ENCODE data around the gene PIANP.
A peak's percentile ranks its signal among the peaks of the same experiment; 100 is the strongest.

PIANP gene

GRCh38 chr12:6688543-6688998 lies 12.0 kb downstream of the PIANP start:
- H3K4me1 Mint-ChIP-seq: peaks cover 52% of the 10 kb centered on the region
- peaks cover 29% of the 10 kb centered on the region for H3K36me3 Mint-ChIP-seq (ENCODE audit: insufficient read depth)
- peak in 1 of 2 donors; percentile 41 for DNase-seq (ENCODE audit: low spot score in 2 of 2)
- H3K9me3 Mint-ChIP-seq: no peaks in the 10 kb centered on the region
- ATAC-seq (replicated peaks; ENCODE audit: extremely low read depth, poor library complexity, severe bottlenecking): peak; percentile 18
- H3K27me3 Mint-ChIP-seq: no peaks in the 10 kb centered on the region
- peak overlapping the region; percentile 88 for H3K27ac Mint-ChIP-seq (ENCODE audit: low read depth)
- H3K4me3 Mint-ChIP-seq: peak overlapping the region; percentile 88

GRCh38 chr12:6685814-6686213 lies 14.8 kb downstream of the PIANP start:
- H3K4me3 Mint-ChIP-seq: no peak overlapping the region
- H3K27ac Mint-ChIP-seq (ENCODE audit: low read depth): no peak overlapping the region
- no peaks in the 10 kb centered on the region for H3K27me3 Mint-ChIP-seq
- ATAC-seq (replicated peaks; ENCODE audit: extremely low read depth, poor library complexity, severe bottlenecking) (no peak), DNase-seq (ENCODE audit: low spot score in 2 of 2) (no peak)
- H3K9me3 Mint-ChIP-seq: no peaks in the 10 kb centered on the region
- H3K4me1 Mint-ChIP-seq: peaks cover 56% of the 10 kb centered on the region
- H3K36me3 Mint-ChIP-seq (ENCODE audit: insufficient read depth): peaks cover 43% of the 10 kb centered on the region

GRCh38 chr12:6684609-6685008 lies 16.0 kb downstream of the PIANP start:
- Mint-ChIP-seq H3K36me3 (ENCODE audit: insufficient read depth) (peaks cover 42% of the 10 kb centered on the region), H3K27me3 (no peaks in the 10 kb centered on the region), H3K9me3 (no peaks in the 10 kb centered on the region), H3K27ac (ENCODE audit: low read depth) (peak overlapping the region; percentile 75), H3K4me3 (no peak overlapping the region), H3K4me1 (peaks cover 49% of the 10 kb centered on the region)
- no peak for ATAC-seq (replicated peaks; ENCODE audit: extremely low read depth, poor library complexity, severe bottlenecking)
- no peak for DNase-seq (ENCODE audit: low spot score in 2 of 2)

GRCh38 chr12:6676962-6677361 lies 23.7 kb downstream of the PIANP start:
- H3K36me3 Mint-ChIP-seq (ENCODE audit: insufficient read depth): peaks cover 68% of the 10 kb centered on the region
- peaks cover 6% of the 10 kb centered on the region for H3K4me1 Mint-ChIP-seq
- no peak overlapping the region for H3K27ac Mint-ChIP-seq (ENCODE audit: low read depth)
- H3K4me3 Mint-ChIP-seq: no peak overlapping the region
- no peaks in the 10 kb centered on the region for H3K9me3 Mint-ChIP-seq
- ATAC-seq (replicated peaks; ENCODE audit: extremely low read depth, poor library complexity, severe bottlenecking) (no peak), DNase-seq (ENCODE audit: low spot score in 2 of 2) (no peak)
- H3K27me3 Mint-ChIP-seq: no peaks in the 10 kb centered on the region

GRCh38 chr12:6672143-6672542 lies 28.5 kb downstream of the PIANP start:
- no peaks in the 10 kb centered on the region for H3K9me3 Mint-ChIP-seq
- DNase-seq (ENCODE audit: low spot score in 2 of 2) (no peak), ATAC-seq (replicated peaks; ENCODE audit: extremely low read depth, poor library complexity, severe bottlenecking) (no peak)
- H3K4me1 Mint-ChIP-seq: peaks cover 6% of the 10 kb centered on the region
- H3K27me3 Mint-ChIP-seq: no peaks in the 10 kb centered on the region
- H3K4me3 Mint-ChIP-seq: no peak overlapping the region
- H3K27ac Mint-ChIP-seq (ENCODE audit: low read depth): peak overlapping the region; percentile 59
- H3K36me3 Mint-ChIP-seq (ENCODE audit: insufficient read depth): peaks cover 78% of the 10 kb centered on the region

- peaks cover 55% of the 10 kb centered on the region for H3K36me3 Mint-ChIP-seq (ENCODE audit: insufficient read depth)
- DNase-seq (ENCODE audit: low spot score in 2 of 2) (no peak), ATAC-seq (replicated peaks; ENCODE audit: extremely low read depth, poor library complexity, severe bottlenecking) (no peak)
- H3K9me3 Mint-ChIP-seq: no peaks in the 10 kb centered on the region
- peaks cover 5% of the 10 kb centered on the region for H3K4me1 Mint-ChIP-seq
- H3K27ac Mint-ChIP-seq (ENCODE audit: low read depth): no peak overlapping the region
- no peak overlapping the region for H3K4me3 Mint-ChIP-seq
- no peaks in the 10 kb centered on the region for H3K27me3 Mint-ChIP-seq
These were observed 32.9 kb downstream of the PIANP start for GRCh38 chr12:6667559-6668210.

GRCh38 chr12:6666211-6666610 lies 34.4 kb downstream of the PIANP start:
- no peak overlapping the region for H3K4me3 Mint-ChIP-seq
- peaks cover 15% of the 10 kb centered on the region for H3K4me1 Mint-ChIP-seq
- H3K27ac Mint-ChIP-seq (ENCODE audit: low read depth): no peak overlapping the region
- ATAC-seq (replicated peaks; ENCODE audit: extremely low read depth, poor library complexity, severe bottlenecking): no peak
- H3K36me3 Mint-ChIP-seq (ENCODE audit: insufficient read depth): peaks cover 48% of the 10 kb centered on the region
- H3K9me3 Mint-ChIP-seq: no peaks in the 10 kb centered on the region
- no peak for DNase-seq (ENCODE audit: low spot score in 2 of 2)
- no peaks in the 10 kb centered on the region for H3K27me3 Mint-ChIP-seq

- no peak overlapping the region for H3K27ac Mint-ChIP-seq (ENCODE audit: low read depth)
- ATAC-seq (replicated peaks; ENCODE audit: extremely low read depth, poor library complexity, severe bottlenecking) (no peak), DNase-seq (ENCODE audit: low spot score in 2 of 2) (no peak)
- H3K9me3 Mint-ChIP-seq: no peaks in the 10 kb centered on the region
- peaks cover 15% of the 10 kb centered on the region for H3K4me1 Mint-ChIP-seq
- H3K4me3 Mint-ChIP-seq: no peak overlapping the region
- H3K27me3 Mint-ChIP-seq: no peaks in the 10 kb centered on the region
- peaks cover 39% of the 10 kb centered on the region for H3K36me3 Mint-ChIP-seq (ENCODE audit: insufficient read depth)
These were observed 35.7 kb downstream of the PIANP start for GRCh38 chr12:6664902-6665301.

- DNase-seq (ENCODE audit: low spot score in 2 of 2): peak; percentile 90 to 97
- Mint-ChIP-seq H3K9me3 (no peaks in the 10 kb centered on the region), H3K27me3 (no peaks in the 10 kb centered on the region), H3K27ac (ENCODE audit: low read depth) (peak within 1 kb of the TSS; percentile 78), H3K4me1 (peaks cover 25% of the 10 kb centered on the region), H3K36me3 (ENCODE audit: insufficient read depth) (peaks cover 32% of the 10 kb centered on the region), H3K4me3 (peak within 1 kb of the TSS; percentile 90)
- ATAC-seq (replicated peaks; ENCODE audit: extremely low read depth, poor library complexity, severe bottlenecking): peak; percentile 100
These were observed 37.5 kb downstream of the PIANP start, which contains the start of gene ING4 for GRCh38 chr12:6662906-6663742. ING4 (minus strand) TSS chr12:6663119; CDS start chr12:6663101, 18 bp downstream.

GRCh38 chr12:6662602-6662905 lies 38.1 kb downstream of the PIANP start:
- peaks cover 30% of the 10 kb centered on the region for H3K4me1 Mint-ChIP-seq
- no peaks in the 10 kb centered on the region for H3K9me3 Mint-ChIP-seq
- DNase-seq (ENCODE audit: low spot score in 2 of 2): no peak
- H3K27me3 Mint-ChIP-seq: no peaks in the 10 kb centered on the region
- ATAC-seq (replicated peaks; ENCODE audit: extremely low read depth, poor library complexity, severe bottlenecking): peak; percentile 29
- peaks cover 27% of the 10 kb centered on the region for H3K36me3 Mint-ChIP-seq (ENCODE audit: insufficient read depth)
- peak overlapping the region; percentile 90 for H3K4me3 Mint-ChIP-seq
- H3K27ac Mint-ChIP-seq (ENCODE audit: low read depth): peak overlapping the region; percentile 78

GRCh38 chr12:6653987-6654386 lies 46.6 kb downstream of the PIANP start:
- H3K36me3 Mint-ChIP-seq (ENCODE audit: insufficient read depth): peaks cover 66% of the 10 kb centered on the region
- no peak for ATAC-seq (replicated peaks; ENCODE audit: extremely low read depth, poor library complexity, severe bottlenecking)

GRCh38 chr12:6653342-6653741 lies 47.3 kb downstream of the PIANP start:
- peaks cover 10% of the 10 kb centered on the region for H3K4me1 Mint-ChIP-seq
- ATAC-seq (replicated peaks; ENCODE audit: extremely low read depth, poor library complexity, severe bottlenecking) (no peak), DNase-seq (ENCODE audit: low spot score in 2 of 2) (no peak)
- no peak overlapping the region for H3K4me3 Mint-ChIP-seq
- H3K27me3 Mint-ChIP-seq: no peaks in the 10 kb centered on the region
- H3K9me3 Mint-ChIP-seq: no peaks in the 10 kb centered on the region
- H3K36me3 Mint-ChIP-seq (ENCODE audit: insufficient read depth): peaks cover 60% of the 10 kb centered on the region
- no peak overlapping the region for H3K27ac Mint-ChIP-seq (ENCODE audit: low read depth)

More at GRCh38 chr12:6653987-6654386, 46.6 kb downstream of the PIANP start:
- no peak overlapping the region for H3K4me3 Mint-ChIP-seq
- no peaks in the 10 kb centered on the region for H3K9me3 Mint-ChIP-seq
- no peaks in the 10 kb centered on the region for H3K27me3 Mint-ChIP-seq
- no peak overlapping the region for H3K27ac Mint-ChIP-seq (ENCODE audit: low read depth)
- peaks cover 16% of the 10 kb centered on the region for H3K4me1 Mint-ChIP-seq
- no peak for DNase-seq (ENCODE audit: low spot score in 2 of 2)

- Mint-ChIP-seq H3K27ac (ENCODE audit: low read depth) (peak overlapping the region; percentile 21), H3K4me1 (peaks cover 2% of the 10 kb centered on the region), H3K4me3 (no peak overlapping the region), H3K36me3 (ENCODE audit: insufficient read depth) (peaks cover 59% of the 10 kb centered on the region), H3K9me3 (no peaks in the 10 kb centered on the region), H3K27me3 (no peaks in the 10 kb centered on the region)
- ATAC-seq (replicated peaks; ENCODE audit: extremely low read depth, poor library complexity, severe bottlenecking): no peak
- no peak for DNase-seq (ENCODE audit: low spot score in 2 of 2)
These were observed 48.2 kb downstream of the PIANP start for GRCh38 chr12:6652391-6652790.

Data from central memory CD8-positive, alpha-beta T cell (primary cell).